ENCODE data around the gene FCN2.

- TF ChIP-seq CTCF (IDR thresholded peaks at IDR 0.05) (no peak), POLR2A (IDR thresholded peaks at IDR 0.05) (no peak)
Measured at GRCh38 chr9:134883040-134883782, 2.6 kb downstream of the FCN2 start.
